B cell (primary cell): Measurements from ENCODE around the gene SLCO2B1. TPM values are rescaled to one million over a fixed set of nuclear protein-coding genes. Genes with fewer than 3 reads are reported as not detected.

Experiments
- ATAC-seq: fragments of 200-7000 bp; cut with Tn5 transposase; one replicate; pipeline ENCODE4 v1.10.0; 2021; ENCODE audit warnings: low read depth, mild to moderate bottlenecking, moderate number of reproducible peaks, moderate library complexity
- CTCF ChIA-PET: fragments of 350-600 bp; sonication (Branson Sonifier 250); formaldehyde crosslinking; loops from one replicate; lab custom pipeline; 2021; ENCODE audit warnings: antibody characterized with exemption, inconsistent platforms; lab: Charles Lee
- POLR2A ChIA-PET: fragments of 350-600 bp; sonication (Branson Sonifier 250); formaldehyde crosslinking; loops from one replicate; lab custom pipeline; 2021; ENCODE audit warnings: antibody characterized with exemption; lab: Charles Lee
- DNase-seq: peaks from one replicate; pipeline ENCODE4 v3.0.0; 2013
- H2AFZ ChIP-seq: 2 replicates; pipeline ENCODE4 v1.6.1; 2012; ENCODE audit warnings: mild to moderate bottlenecking, low read depth, low read length; ENCODE audit not compliant: insufficient read depth, poor library complexity, severe bottlenecking
- H3K27ac ChIP-seq, 2 donors: 1 replicate in 1 of 2; 2 replicates in 1 of 2; pipeline ENCODE4 v1.5.1; 2012 to 2013; ENCODE audit warnings: low read length in 2 of 2, mild to moderate bottlenecking in 2 of 2, moderate library complexity in 1 of 2
- H3K27me3 ChIP-seq, 4 experiments: fragments of 200-600 bp in 1 of 4; sonication (generic) in 1 of 4; replicated peaks in 1 of 4; 1 replicate in 2 of 4; 2 replicates in 2 of 4; pipeline versions ENCODE4 v1.6.1 to v1.7.0; 2013 to 2016; ENCODE audit warnings: low read length in 3 of 4, mild to moderate bottlenecking in 2 of 4, mixed read lengths in 1 of 4, moderate library complexity in 1 of 4; ENCODE audit not compliant: insufficient read depth in 4 of 4, control insufficient read depth in 3 of 4; ENCODE audit errors: control extremely low read depth in 1 of 4
- H3K36me3 ChIP-seq, 2 experiments: replicated peaks in 1 of 2; 1 replicate in 1 of 2; 2 replicates in 1 of 2; pipeline versions ENCODE4 v1.6.1 to v1.7.1; 2013; ENCODE audit warnings: low read length in 1 of 2; ENCODE audit not compliant: insufficient read depth in 2 of 2, control insufficient read depth in 1 of 2; ENCODE audit errors: control extremely low read depth in 1 of 2, extremely low read depth in 1 of 2
- H3K4me1 ChIP-seq, 2 donors: fragments of 200-600 bp in 1 of 2; sonication (generic) in 1 of 2; 1 replicate in 1 of 2; 2 replicates in 1 of 2; pipeline versions ENCODE4 v1.5.1 to v1.6.1; 2013 to 2017; ENCODE audit warnings: low read length in 2 of 2; ENCODE audit not compliant: control insufficient read depth in 2 of 2, insufficient read depth in 2 of 2
- H3K4me2 ChIP-seq: replicated peaks from 2 replicates; pipeline ENCODE3; 2012; ENCODE audit warnings: mild to moderate bottlenecking, low read depth, low read length; ENCODE audit not compliant: poor library complexity, severe bottlenecking
- H3K4me3 ChIP-seq, 5 experiments: fragments of 200-600 bp in 1 of 5; sonication (generic) in 1 of 5; 1 replicate in 3 of 5; 2 replicates in 2 of 5; pipeline versions ENCODE4 v1.5.1 to v1.7.0; 2011 to 2016; ENCODE audit warnings: low read length in 4 of 5, mild to moderate bottlenecking in 4 of 5, low read depth in 2 of 5, control low read depth in 1 of 5, moderate library complexity in 1 of 5; ENCODE audit not compliant: insufficient read depth in 1 of 5; ENCODE audit errors: control extremely low read depth in 1 of 5, extremely low read depth in 1 of 5
- H3K79me2 ChIP-seq: fragments of 200-600 bp; sonication (generic); one replicate; pipeline ENCODE4 v1.6.0; 2016; ENCODE audit warnings: low read length; ENCODE audit not compliant: control insufficient read depth, insufficient read depth
- H3K9ac ChIP-seq: fragments of 200-600 bp; sonication (generic); 2 replicates; pipeline ENCODE4 v1.6.1; 2017; ENCODE audit warnings: mild to moderate bottlenecking, low read length, moderate library complexity
- H3K9me3 ChIP-seq, 3 donors: one replicate each; pipeline versions ENCODE4 v1.6.1 to v1.7.1; 2013; ENCODE audit warnings: low read length in 2 of 3; ENCODE audit not compliant: control insufficient read depth in 2 of 3, insufficient read depth in 1 of 3; ENCODE audit errors: control extremely low read depth in 1 of 3
- H4K20me1 ChIP-seq: 2 replicates; pipeline ENCODE4 v1.6.0; 2012; ENCODE audit warnings: mild to moderate bottlenecking, low read length; ENCODE audit not compliant: insufficient read depth, control insufficient read depth, poor library complexity, severe bottlenecking
- H3K27ac Mint-ChIP-seq: one replicate; pipeline ENCODE4 v1.8.0; 2021; ENCODE audit warnings: mixed read lengths
- H3K27me3 Mint-ChIP-seq: one replicate; pipeline ENCODE4 v1.8.0; 2021; ENCODE audit warnings: mixed read lengths
- H3K4me1 Mint-ChIP-seq: one replicate; pipeline ENCODE4 v1.8.0; 2021; ENCODE audit warnings: mixed read lengths
- H3K4me3 Mint-ChIP-seq: one replicate; pipeline ENCODE4 v1.8.0; 2021; ENCODE audit warnings: mixed read lengths
- H3K9me3 Mint-ChIP-seq: one replicate; pipeline ENCODE4 v1.8.0; 2022; ENCODE audit warnings: mixed read lengths; ENCODE audit not compliant: insufficient read depth
- CTCF ChIP-seq: fragments of 200-600 bp; IDR thresholded peaks from one replicate; pipeline ENCODE4 v1.8.0; 2022; ENCODE audit warnings: antibody characterized with exemption, mild to moderate bottlenecking
- EZH2 ChIP-seq: IDR thresholded peaks from 2 replicates; pipeline ENCODE4 v1.6.1; 2012; ENCODE audit warnings: borderline replicate concordance, low read depth, mild to moderate bottlenecking, moderate library complexity, low read length; ENCODE audit not compliant: insufficient read depth, poor library complexity, severe bottlenecking
- whole genome bisulfite sequencing: methylation state at CpG from one replicate; pipeline ENCODE4 v1.1.5; 2013; ENCODE audit warnings: missing lambda C conversion rate; ENCODE audit not compliant: insufficient coverage; 5-methylcytosine and 5-hydroxymethylcytosine counted together
- intact Hi-C: fragments of 100-400 bp; cut with micrococcal nuclease; formaldehyde crosslinking; loops from one replicate; pipeline ENCODE4 v1.10.0; 2022
- polyA plus RNA-seq: library from polyadenylated mRNA; depleted of rRNA; stranded (reverse); fragments of >200 nt; gene quantifications from 2 replicates; pipeline ENCODE4 v1.2.3, GENCODE V29; 2012
- total RNA-seq, 2 donors: library from RNA; stranded (reverse); fragments of 120-200 nt in 1 of 2; gene quantifications; 1 replicate in 1 of 2; 2 replicates in 1 of 2; pipeline versions ENCODE4 v1.2.3 to v1.2.4, GENCODE V29; 2013 to 2022

The SLCO2B1 gene
- total and polyA plus RNA-seq, 2 donors (not counting 1 experiment from before 2014, with no cell fraction given): 1.2 TPM; not detected in 1

- intact Hi-C loops: no loop called here
- Histone ChIP-seq H3K27ac (no peak overlapping the region), H3K79me2 (no peaks in the 10 kb centered on the region), H3K27me3 (no peaks in the 10 kb centered on the region), H3K36me3 (no peaks in the 10 kb centered on the region), H3K4me1 (no peaks in the 10 kb centered on the region), H3K4me3 (no peak overlapping the region), H2AFZ (no peak overlapping the region), H3K4me2 (no peak overlapping the region), H3K9me3 (peaks cover 0 to 4% (median 2%) of the 10 kb centered on the region in 3 donors), H3K9ac (no peak overlapping the region), H4K20me1 (no peaks in the 10 kb centered on the region)
- no peak overlapping the region for H3K4me3 Mint-ChIP-seq
- DNase-seq: no peak
- no peaks in the 10 kb centered on the region for H3K4me1 Mint-ChIP-seq
- POLR2A ChIA-PET: no interaction called here
- H3K27me3 Mint-ChIP-seq: peaks cover 20% of the 10 kb centered on the region
- CTCF ChIA-PET: interaction anchor here (0.9 kb wide), 1 partner anchor 33 kb away, joined by 3 read pairs; no protein-coding TSS in a partner anchor
- H3K27ac Mint-ChIP-seq: no peak overlapping the region
- peaks cover 4% of the 10 kb centered on the region for H3K9me3 Mint-ChIP-seq
- WGBS: 100% methylated on average over 2 of the region's 4 CpGs
- ATAC-seq: no peak
- TF ChIP-seq CTCF: no peak
- TF ChIP-seq EZH2: no peak
Observed at GRCh38 chr11:75107187-75107586, 43.7 kb upstream of the SLCO2B1 start.

GRCh38 chr11:75112200-75112599, 38.7 kb upstream of the SLCO2B1 start:
- TF ChIP-seq CTCF: no peak
- TF ChIP-seq EZH2: no peak
- Histone ChIP-seq H3K27ac (no peak overlapping the region), H3K79me2 (no peaks in the 10 kb centered on the region), H3K9ac (no peak overlapping the region), H3K9me3 (peaks cover 0 to 10% (median 9%) of the 10 kb centered on the region in 3 donors), H4K20me1 (no peaks in the 10 kb centered on the region), H3K4me3 (no peak overlapping the region), H3K27me3 (peaks cover 0 to 2% (median 0%) of the 10 kb centered on the region in 4 experiments), H3K4me1 (no peaks in the 10 kb centered on the region), H3K4me2 (no peak overlapping the region), H2AFZ (no peak overlapping the region), H3K36me3 (no peaks in the 10 kb centered on the region)
- Mint-ChIP-seq H3K4me1 (no peaks in the 10 kb centered on the region), H3K27me3 (peaks cover 15% of the 10 kb centered on the region), H3K9me3 (peaks cover 16% of the 10 kb centered on the region), H3K27ac (no peak overlapping the region), H3K4me3 (no peak overlapping the region)
- intact Hi-C loops: no loop called here
- POLR2A ChIA-PET: no interaction called here
- CTCF ChIA-PET: interaction anchor here (1.0 kb wide), 1 partner anchor 34 kb away, joined by 3 read pairs; no protein-coding TSS in a partner anchor
- no peak for ATAC-seq
- no peak for DNase-seq
- WGBS: 100% methylated on average over 1 of the region's 2 CpGs
